D721Med (cell line): ENCODE data around the gene BRSK1.

ENCODE experiments used
- DNase-seq: peaks from one replicate; pipeline ENCODE4 v3.0.0; 2011; ENCODE audit warnings: low spot score; ENCODE audit not compliant: insufficient read length
- FAIRE-seq: peaks from 2 replicates; lab custom pipeline; 2011; peaks lifted over from hg19 to GRCh38; lab: Jason Lieb, UNC
- TF ChIP-seq, protein P1 (sequence below): IDR thresholded peaks from 2 replicates; pipeline ENCODE4 v1.5.1; 2012; ENCODE audit warnings: mild to moderate bottlenecking, control low read depth; ENCODE audit not compliant: insufficient read depth; ENCODE audit errors: missing control alignments

The BRSK1 gene

DNA sequence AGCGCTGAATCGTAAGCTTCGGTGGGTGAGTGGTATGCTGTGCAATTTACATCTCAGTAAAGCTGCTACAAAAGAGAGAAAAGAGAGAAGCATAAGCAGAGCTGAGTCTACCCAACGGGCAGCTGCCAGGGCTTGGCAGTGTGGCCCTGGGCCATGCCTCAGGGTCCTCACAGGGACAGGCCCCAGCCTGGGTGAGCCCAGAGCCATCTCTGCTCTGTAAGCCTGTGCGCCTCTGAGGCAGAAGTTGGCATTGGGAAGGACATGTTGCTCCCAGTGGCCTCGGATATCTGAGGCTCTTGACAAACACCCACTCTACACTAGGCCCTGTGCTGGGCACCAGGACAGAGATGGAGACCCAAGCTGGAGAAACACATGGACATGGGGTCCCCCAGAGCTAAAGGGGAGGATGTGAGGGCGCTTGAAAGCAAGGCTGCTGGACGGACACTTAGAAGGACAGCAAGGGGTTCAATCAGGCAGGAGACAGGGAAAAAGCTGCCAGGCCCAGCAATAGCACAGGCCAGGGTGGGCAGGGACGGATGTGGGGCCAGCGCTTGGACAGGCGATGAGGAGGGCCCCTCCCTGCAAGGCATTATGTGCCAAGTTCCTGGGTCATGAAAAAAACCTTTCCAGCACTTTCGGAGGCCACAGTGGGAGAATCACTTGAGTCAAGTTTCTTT lies 39.7 kb upstream of the BRSK1 start:
- TF ChIP-seq, protein P1, sequence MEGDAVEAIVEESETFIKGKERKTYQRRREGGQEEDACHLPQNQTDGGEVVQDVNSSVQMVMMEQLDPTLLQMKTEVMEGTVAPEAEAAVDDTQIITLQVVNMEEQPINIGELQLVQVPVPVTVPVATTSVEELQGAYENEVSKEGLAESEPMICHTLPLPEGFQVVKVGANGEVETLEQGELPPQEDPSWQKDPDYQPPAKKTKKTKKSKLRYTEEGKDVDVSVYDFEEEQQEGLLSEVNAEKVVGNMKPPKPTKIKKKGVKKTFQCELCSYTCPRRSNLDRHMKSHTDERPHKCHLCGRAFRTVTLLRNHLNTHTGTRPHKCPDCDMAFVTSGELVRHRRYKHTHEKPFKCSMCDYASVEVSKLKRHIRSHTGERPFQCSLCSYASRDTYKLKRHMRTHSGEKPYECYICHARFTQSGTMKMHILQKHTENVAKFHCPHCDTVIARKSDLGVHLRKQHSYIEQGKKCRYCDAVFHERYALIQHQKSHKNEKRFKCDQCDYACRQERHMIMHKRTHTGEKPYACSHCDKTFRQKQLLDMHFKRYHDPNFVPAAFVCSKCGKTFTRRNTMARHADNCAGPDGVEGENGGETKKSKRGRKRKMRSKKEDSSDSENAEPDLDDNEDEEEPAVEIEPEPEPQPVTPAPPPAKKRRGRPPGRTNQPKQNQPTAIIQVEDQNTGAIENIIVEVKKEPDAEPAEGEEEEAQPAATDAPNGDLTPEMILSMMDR: no peak
- DNase-seq (no peak), FAIRE-seq (no peak)

DNA sequence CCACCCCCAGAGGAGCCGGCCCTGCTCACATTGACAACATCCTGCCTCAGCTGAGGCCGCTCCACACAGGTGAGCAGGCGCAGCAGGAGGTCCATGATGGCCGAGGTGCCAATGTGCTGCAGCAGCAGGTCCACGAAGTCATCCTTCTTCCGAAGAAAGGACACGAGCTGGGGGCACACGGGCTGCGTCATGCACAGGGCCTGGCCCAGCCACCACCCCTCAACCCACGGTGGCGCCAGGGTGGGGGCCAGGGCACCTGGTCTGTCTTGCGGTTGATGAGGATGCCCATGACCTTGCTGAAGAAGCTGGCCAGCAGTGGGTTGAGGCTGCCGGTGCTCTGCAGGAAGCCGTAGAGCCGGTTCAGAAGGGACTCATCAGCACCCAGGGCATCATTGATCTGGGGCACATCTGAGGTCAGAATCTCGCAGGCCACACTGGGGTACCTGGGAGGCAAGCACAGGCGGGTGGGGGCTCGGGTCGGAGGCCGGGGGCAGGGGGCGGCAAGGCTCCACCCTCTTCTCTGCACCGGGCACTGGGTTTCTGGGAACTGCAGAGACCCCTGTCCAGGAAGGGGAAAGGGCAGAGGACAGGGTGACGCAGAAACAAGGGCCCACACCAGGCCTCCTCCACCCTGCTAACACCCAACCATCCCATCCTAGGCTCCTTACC lies 38.4 kb upstream of the BRSK1 start:
- FAIRE-seq (no peak), DNase-seq (no peak)
- TF ChIP-seq, protein P1: no peak

DNA sequence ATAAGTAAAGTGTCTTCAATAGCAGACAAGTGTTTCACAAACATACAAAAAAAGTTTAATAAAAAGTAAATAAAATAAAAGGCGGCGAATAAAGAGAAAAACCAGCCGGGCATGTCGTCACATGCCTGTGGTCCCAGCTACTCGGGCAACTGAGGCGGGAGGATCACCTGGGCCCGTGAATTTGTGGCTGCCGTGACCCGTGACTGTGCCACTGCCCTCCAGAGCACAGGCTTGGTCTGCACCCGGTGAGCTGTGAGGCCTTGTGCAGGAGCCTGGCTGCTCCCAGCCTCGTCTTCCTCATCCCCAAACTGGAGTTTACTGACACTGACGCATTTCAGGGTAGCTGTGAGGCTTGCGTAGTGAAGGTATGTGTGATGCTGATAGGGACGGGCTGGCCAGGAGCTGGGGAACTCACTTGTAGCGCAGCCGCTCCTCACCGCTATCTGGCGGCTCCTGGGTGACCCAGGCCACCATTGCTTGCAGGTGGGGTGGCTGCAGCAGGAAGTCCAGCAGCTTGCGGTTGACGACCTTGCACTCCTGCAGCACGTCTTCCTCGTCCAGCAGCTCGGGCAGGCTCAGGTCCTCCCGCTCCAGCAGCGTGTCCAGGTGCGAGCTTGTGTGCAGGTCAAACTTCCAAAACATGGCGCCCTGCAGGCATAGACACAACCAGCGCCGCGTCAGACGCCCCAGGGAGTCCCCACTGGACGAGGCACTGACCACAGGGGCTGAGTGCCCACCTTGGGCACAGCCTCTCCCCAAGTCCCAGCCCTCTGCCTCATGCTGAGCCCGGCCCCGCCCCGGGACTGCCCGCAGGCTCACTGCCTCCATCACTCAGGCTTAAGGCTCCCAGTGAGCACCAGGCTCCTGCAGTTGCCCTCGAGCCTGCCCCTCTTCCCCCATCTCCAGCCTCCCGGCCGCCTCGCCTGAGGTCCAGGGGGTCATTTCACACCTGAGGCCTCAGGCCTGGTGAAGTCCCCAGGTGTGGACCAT lies 37.0 kb upstream of the BRSK1 start:
- DNase-seq (no peak), FAIRE-seq (no peak)
- TF ChIP-seq, protein P1: no peak

DNA sequence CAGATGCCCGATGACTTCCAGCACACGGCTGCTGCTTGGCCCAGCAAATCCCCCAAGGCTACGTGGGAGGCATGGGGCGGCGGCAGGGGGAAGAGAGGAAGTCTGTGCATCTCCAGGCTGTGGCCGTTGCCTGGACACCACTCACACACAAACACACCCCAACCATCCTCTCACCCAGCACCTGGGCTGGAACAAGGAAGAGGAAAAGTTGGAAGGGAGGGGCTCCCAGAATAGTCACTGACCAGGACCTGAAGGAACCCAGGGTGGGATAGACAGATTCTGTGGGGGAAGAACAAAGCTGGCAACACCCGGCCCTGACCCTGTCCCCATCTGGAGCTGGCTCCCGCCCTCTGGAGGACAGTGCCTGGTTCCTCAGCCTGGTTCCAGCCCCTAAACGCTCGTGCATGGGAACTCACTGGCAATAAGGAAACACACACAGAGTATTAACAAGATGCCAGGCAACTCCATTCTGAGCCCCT lies 36.1 kb upstream of the BRSK1 start:
- TF ChIP-seq, protein P1: no peak
- FAIRE-seq: no peak
- DNase-seq: no peak

DNA sequence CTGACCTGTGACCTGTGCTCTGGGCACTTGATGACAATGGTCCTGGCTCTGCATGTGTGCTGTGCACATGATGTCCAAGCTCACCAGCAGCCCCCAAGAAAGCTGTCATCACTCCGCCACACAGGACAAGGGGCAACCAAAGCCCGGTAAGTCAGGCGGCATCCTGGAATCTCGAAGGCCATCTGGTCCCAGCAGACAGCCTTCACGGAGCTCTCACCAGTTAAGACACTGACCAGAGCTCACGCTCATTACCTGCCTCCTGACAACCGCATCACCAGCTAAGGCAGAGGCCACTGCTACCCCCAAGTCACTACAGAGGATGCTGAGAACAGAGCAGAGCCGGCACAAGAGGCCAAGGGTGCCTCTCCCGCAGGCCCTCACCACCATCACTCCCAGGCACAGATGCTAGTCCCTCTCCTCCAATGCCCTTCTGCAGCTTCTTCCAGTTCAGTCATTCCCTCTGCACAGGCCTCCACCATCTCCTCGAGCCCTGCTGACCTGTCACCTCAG lies 35.6 kb upstream of the BRSK1 start:
- no peak for DNase-seq
- TF ChIP-seq, protein P1: no peak
- FAIRE-seq: no peak

DNA sequence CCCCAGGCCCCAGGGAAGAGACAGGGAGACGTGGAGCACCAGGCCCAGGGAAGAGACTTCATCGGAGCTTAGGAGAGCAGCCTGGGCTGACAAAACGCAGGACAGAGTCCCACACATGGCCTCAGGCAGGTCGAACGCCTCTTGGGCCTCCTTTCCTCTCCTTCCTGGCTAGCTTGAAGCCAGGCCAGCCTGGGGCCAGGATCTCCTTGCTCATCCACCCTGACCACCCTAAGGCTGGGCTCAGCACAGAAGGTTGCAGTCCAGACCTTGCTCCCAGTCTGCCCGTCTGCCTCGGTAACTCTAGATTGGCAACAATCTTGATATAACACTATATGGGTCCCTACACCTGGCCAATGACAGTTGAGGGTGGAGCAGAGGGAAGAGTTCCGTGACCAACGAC lies 35.1 kb upstream of the BRSK1 start:
- TF ChIP-seq, protein P1: no peak
- DNase-seq (no peak), FAIRE-seq (no peak)
